HCT116 (cell line): Measurements from ENCODE around the gene C2orf74. TPM values are rescaled to one million over a fixed set of nuclear protein-coding genes. Genes with fewer than 3 reads are reported as not detected.

ENCODE experiments used
- ATAC-seq: fragments of 200-7000 bp; cut with Tn5 transposase; 2 replicates; pipeline ENCODE4 v1.9.1; 2020; ENCODE audit warnings: mild to moderate bottlenecking, moderate library complexity
- Bru-seq: library from RNA; stranded (reverse); fragments of 400-500 nt; gene quantifications from one replicate; lab custom pipeline; 2021; lab: Mats Ljungman, UMichigan
- BruChase-seq, 2 experiments: library from RNA; stranded (reverse); fragments of 400-500 nt; gene quantifications; one replicate each; lab custom pipeline; 2021; lab: Mats Ljungman, UMichigan
- BruUV-seq: library from RNA; stranded (reverse); fragments of 400-500 nt; replicated peaks from 2 replicates; lab custom pipeline; 2021; lab: Mats Ljungman, UMichigan
- CTCF ChIA-PET: fragments of 300-600 bp; sonication (Branson Sonifier 250); formaldehyde crosslinking; loops from one replicate; lab custom pipeline; 2021; ENCODE audit warnings: antibody characterized with exemption; lab: Charles Lee
- POLR2A ChIA-PET: fragments of 300-600, 350-600 bp; sonication (Branson Sonifier 250); formaldehyde crosslinking; loops from one replicate; lab custom pipeline; 2021; ENCODE audit warnings: antibody characterized with exemption; lab: Charles Lee
- RAD21 ChIA-PET, 2 experiments: fragments of 300-600 bp; sonication (Branson Sonifier 250); formaldehyde crosslinking; loops; one replicate each; lab custom pipeline; 2023; ENCODE audit warnings: low total read pairs in 2 of 2; ENCODE audit not compliant: uncharacterized antibody in 2 of 2, unreplicated experiment in 2 of 2, low non-redundant PET in 1 of 2; lab: Charles Lee
- DNase-seq: peaks from one replicate; pipeline ENCODE4 v3.0.0-alpha.2; 2010; ENCODE audit warnings: low read depth, low spot score
- H2AFZ ChIP-seq: fragments of 200-600 bp; shearing (Covaris generic), sonication (generic); 2 replicates; pipeline ENCODE4 v1.6.1; 2017; ENCODE audit warnings: low read depth, mixed run types, mixed read lengths, antibody characterized with exemption, low read length; ENCODE audit not compliant: poor library complexity, severe bottlenecking
- H3K27ac ChIP-seq: 2 replicates; pipeline ENCODE4 v1.5.1; 2012; ENCODE audit warnings: low read depth, low read length
- H3K27me3 ChIP-seq: fragments of 200-600 bp; sonication (generic); 2 replicates; pipeline ENCODE4 v1.6.1; 2016; ENCODE audit warnings: mixed run types, low read length, mixed read lengths; ENCODE audit not compliant: insufficient read depth
- H3K36me3 ChIP-seq, 2 experiments: fragments of 200-500 bp in 1 of 2; fragments of 200-600 bp in 1 of 2; sonication (Bioruptor generic) in 1 of 2; sonication (generic) in 1 of 2; 2 replicates each; pipeline versions ENCODE4 v1.5.1 to v1.6.1; 2014 to 2016; ENCODE audit warnings: low read length in 2 of 2, inconsistent platforms in 1 of 2, mixed read lengths in 1 of 2, mixed run types in 1 of 2; ENCODE audit not compliant: insufficient read depth in 2 of 2, control insufficient read depth in 1 of 2
- H3K4me1 ChIP-seq, 2 experiments: fragments of 200-600 bp in 1 of 2; sonication (generic) in 1 of 2; 2 replicates each; pipeline versions ENCODE4 v1.5.1 to v1.6.1; 2012 to 2017; ENCODE audit warnings: low read length in 2 of 2, inconsistent platforms in 1 of 2, mild to moderate bottlenecking in 1 of 2, mixed read lengths in 1 of 2, mixed run types in 1 of 2, moderate library complexity in 1 of 2; ENCODE audit not compliant: insufficient read depth in 2 of 2, control insufficient read depth in 1 of 2
- H3K4me2 ChIP-seq: fragments of 200-600 bp; sonication (generic); 2 replicates; pipeline ENCODE4 v1.6.1; 2017; ENCODE audit warnings: mixed run types, low read length, mixed read lengths
- H3K4me3 ChIP-seq, 2 experiments: fragments of 200-600 bp in 1 of 2; sonication (generic) in 1 of 2; replicated peaks in 1 of 2; 2 replicates each; pipeline ENCODE4 v1.5.1; 2011 to 2016; ENCODE audit warnings: low read length in 2 of 2, control low read depth in 1 of 2, low read depth in 1 of 2, mild to moderate bottlenecking in 1 of 2, mixed read lengths in 1 of 2, mixed run types in 1 of 2
- H3K79me2 ChIP-seq: fragments of 200-600 bp; sonication (generic); 2 replicates; pipeline ENCODE4 v1.6.1; 2017; ENCODE audit warnings: mild to moderate bottlenecking, mixed run types, low read length, moderate library complexity, mixed read lengths; ENCODE audit not compliant: insufficient read depth
- H3K9ac ChIP-seq: fragments of 200-600 bp; sonication (generic); 2 replicates; pipeline ENCODE4 v1.6.1; 2016; ENCODE audit warnings: low read length, mixed read lengths
- H3K9me2 ChIP-seq: fragments of 200-600 bp; sonication (generic), shearing (Covaris generic); 2 replicates; pipeline ENCODE4 v1.6.1; 2017; ENCODE audit warnings: mixed run types, mild to moderate bottlenecking, moderate library complexity; ENCODE audit not compliant: insufficient read depth
- H3K9me3 ChIP-seq, 2 experiments: fragments of 200-500 bp in 1 of 2; fragments of 200-600 bp in 1 of 2; sonication (Bioruptor generic) in 1 of 2; sonication (generic) in 1 of 2; 2 replicates each; pipeline ENCODE4 v1.6.1; 2014 to 2017; ENCODE audit warnings: low read length in 2 of 2, mixed read lengths in 2 of 2, inconsistent platforms in 1 of 2, low read depth in 1 of 2, mild to moderate bottlenecking in 1 of 2, mixed run types in 1 of 2, moderate library complexity in 1 of 2; ENCODE audit not compliant: control insufficient read depth in 1 of 2, insufficient read depth in 1 of 2
- H4K20me1 ChIP-seq: fragments of 200-600 bp; sonication (generic), shearing (Covaris generic); 2 replicates; pipeline ENCODE4 v1.6.1; 2017; ENCODE audit warnings: mixed run types, mild to moderate bottlenecking, moderate library complexity; ENCODE audit not compliant: insufficient read depth
- ATF3 ChIP-seq: IDR thresholded peaks from 2 replicates; pipeline ENCODE4 v1.6.1; 2012
- CBX3 ChIP-seq: IDR thresholded peaks from 2 replicates; pipeline ENCODE4 v1.6.1; 2012; ENCODE audit warnings: low read depth
- EGR1 ChIP-seq: IDR thresholded peaks from 2 replicates; pipeline ENCODE4 v1.6.1; 2012; ENCODE audit warnings: low read depth
- EZH2 ChIP-seq: fragments of 200-600 bp; sonication (generic); IDR thresholded peaks from 2 replicates; pipeline ENCODE4 v1.6.1; 2017; ENCODE audit warnings: antibody characterized with exemption, mixed run types
- EZH2phosphoT487 ChIP-seq: fragments of 200-600 bp; IDR thresholded peaks from 2 replicates; pipeline ENCODE4 v1.6.1; 2018; ENCODE audit warnings: antibody characterized with exemption, borderline replicate concordance
- JUND ChIP-seq: IDR thresholded peaks from 2 replicates; pipeline ENCODE4 v1.6.1; 2012
- POLR2AphosphoS5 ChIP-seq: IDR thresholded peaks from 2 replicates; pipeline ENCODE4 v1.6.1; 2011; ENCODE audit warnings: mild to moderate bottlenecking, low read depth, low read length, moderate library complexity
- SIN3A ChIP-seq: IDR thresholded peaks from 2 replicates; pipeline ENCODE4 v1.6.1; 2012; ENCODE audit warnings: low read depth
- SP1 ChIP-seq: IDR thresholded peaks from 2 replicates; pipeline ENCODE4 v1.6.1; 2012; ENCODE audit warnings: low read depth
- TCF7L2 ChIP-seq: IDR thresholded peaks from 2 replicates; pipeline ENCODE4 v1.7.0; 2011; ENCODE audit warnings: borderline replicate concordance, inconsistent platforms; ENCODE audit not compliant: insufficient read depth, insufficient read length; ENCODE audit errors: extremely low read depth
- YY1 ChIP-seq: IDR thresholded peaks from 2 replicates; pipeline ENCODE4 v1.6.1; 2011; ENCODE audit warnings: low read length, low read depth, moderate library complexity, mild to moderate bottlenecking; ENCODE audit not compliant: insufficient replicate concordance; ENCODE audit errors: extremely low read depth
- ZFX ChIP-seq: fragments of 450-650 bp; IDR thresholded peaks from 2 replicates; pipeline ENCODE4 v1.6.1; 2017
- ZNF274 ChIP-seq: fragments of 200-500 bp; sonication (Bioruptor generic); IDR thresholded peaks from 2 replicates; pipeline ENCODE4 v1.6.1; 2014; ENCODE audit warnings: mild to moderate bottlenecking, low read depth, low read length, inconsistent platforms
- intact Hi-C: fragments of 100-400 bp; cut with micrococcal nuclease; formaldehyde crosslinking; loops from 2 replicates; pipeline ENCODE4 v1.10.0; 2022
- long read RNA-seq: library from polyadenylated mRNA; unstranded; transcript quantifications from one replicate; pipeline ENCODE4 v2.0.0, GENCODE V29; 2021; ENCODE audit not compliant: unreplicated experiment
- polyA plus RNA-seq: library from polyadenylated mRNA; unstranded; fragments of >200 nt; gene quantifications from 2 replicates; pipeline ENCODE4 v1.2.1, GENCODE V29; 2012; ENCODE audit warnings: missing spikeins
- total RNA-seq: library from RNA; stranded (reverse); gene quantifications from one replicate; pipeline ENCODE4 v1.2.1, GENCODE V29; 2021; ENCODE audit not compliant: unreplicated experiment
- TF ChIP-seq, protein P1 (sequence below): IDR thresholded peaks from 2 replicates; pipeline ENCODE4 v1.6.1; 2012; ENCODE audit warnings: low read depth
- TF ChIP-seq, protein P2 (sequence below): IDR thresholded peaks from 2 replicates; pipeline ENCODE4 v1.6.1; 2011; ENCODE audit warnings: mild to moderate bottlenecking, low read length, moderate library complexity; ENCODE audit not compliant: insufficient replicate concordance; ENCODE audit errors: extremely low read depth

Gene C2orf74
- not detected for total RNA-seq
- polyA plus RNA-seq = 0.12 TPM in 1 of 2 replicates, not detected in the other
- percentile 36 among the genes with signal in this experiment for Bru-seq, nascent RNA
- not detected for BruChase-seq, experiment 1, labeled RNA remaining after a 6-hour chase
- BruChase-seq, experiment 2, labeled RNA remaining after a 2-hour chase = percentile 31 among the genes with signal in this experiment
- long read RNA-seq = 0 reads

DNA sequence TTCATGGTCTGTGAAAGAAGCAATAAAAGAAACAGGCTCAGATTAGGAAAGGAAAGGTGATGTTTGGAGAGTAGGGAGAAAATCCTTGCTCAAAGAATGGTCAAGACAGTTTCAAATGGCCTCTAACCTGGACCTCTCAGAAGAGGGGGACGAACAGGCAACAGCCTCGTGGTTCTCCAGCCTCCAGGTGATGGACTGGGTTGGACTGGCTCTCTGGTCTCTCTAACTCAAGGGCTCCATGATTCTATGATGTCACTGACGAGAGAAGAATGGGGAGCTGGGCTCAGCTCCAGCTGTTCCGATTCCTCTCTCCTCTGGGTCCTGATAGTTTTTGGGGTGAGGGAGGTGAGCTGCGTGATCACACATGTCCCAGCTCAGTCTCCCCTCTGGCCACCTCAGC, at the start of gene C2orf74:
Gene C2orf74 (plus strand): TSS at position 301 of the 400 bp plus-strand sequence. CDS start 327 bp downstream, outside the sequence.
- no TSS peak for BruUV-seq
- H3K4me3 ChIP-seq = no peak within 1 kb of the TSS
- intact Hi-C loops = no loop called here

DNA sequence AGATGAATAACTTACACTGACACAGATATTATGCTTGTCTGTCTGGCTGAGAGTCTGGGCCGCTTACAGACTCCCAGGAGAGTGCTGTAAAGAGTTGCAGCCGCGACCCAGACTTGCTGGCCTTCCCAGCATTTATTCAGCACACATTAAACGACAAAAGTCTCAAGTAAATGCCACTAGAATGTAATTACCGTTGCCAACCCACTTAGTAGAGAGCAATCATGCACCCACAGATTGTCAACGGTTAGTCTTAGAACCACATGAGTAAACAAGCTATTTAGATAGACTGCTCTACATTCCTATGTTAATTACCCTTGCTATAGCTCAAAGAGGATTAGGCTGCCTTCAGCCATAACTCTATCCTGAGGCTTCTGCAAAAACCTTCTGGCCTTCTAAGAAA, 47.8 kb upstream of the C2orf74 start:
- ChIA-PET CTCF (no interaction called here), RAD21 (no interaction called here), POLR2A (no interaction called here)
- Histone ChIP-seq H3K4me2 (no peak overlapping the region), H3K4me1 (no peaks in the 10 kb centered on the region), H3K9me2 (no peaks in the 10 kb centered on the region), H3K9me3 (no peaks in the 10 kb centered on the region), H3K27ac (no peak overlapping the region), H4K20me1 (no peaks in the 10 kb centered on the region), H2AFZ (no peak overlapping the region), H3K79me2 (no peaks in the 10 kb centered on the region), H3K9ac (no peak overlapping the region), H3K27me3 (no peaks in the 10 kb centered on the region), H3K36me3 (no peaks in the 10 kb centered on the region), H3K4me3 (no peak overlapping the region)
- ATAC-seq = no peak
- no TSS peak for BruUV-seq
- intact Hi-C loops = no loop called here
- no peak for DNase-seq
- TF ChIP-seq EZH2phosphoT487 = no peak
- TF ChIP-seq, protein P1, sequence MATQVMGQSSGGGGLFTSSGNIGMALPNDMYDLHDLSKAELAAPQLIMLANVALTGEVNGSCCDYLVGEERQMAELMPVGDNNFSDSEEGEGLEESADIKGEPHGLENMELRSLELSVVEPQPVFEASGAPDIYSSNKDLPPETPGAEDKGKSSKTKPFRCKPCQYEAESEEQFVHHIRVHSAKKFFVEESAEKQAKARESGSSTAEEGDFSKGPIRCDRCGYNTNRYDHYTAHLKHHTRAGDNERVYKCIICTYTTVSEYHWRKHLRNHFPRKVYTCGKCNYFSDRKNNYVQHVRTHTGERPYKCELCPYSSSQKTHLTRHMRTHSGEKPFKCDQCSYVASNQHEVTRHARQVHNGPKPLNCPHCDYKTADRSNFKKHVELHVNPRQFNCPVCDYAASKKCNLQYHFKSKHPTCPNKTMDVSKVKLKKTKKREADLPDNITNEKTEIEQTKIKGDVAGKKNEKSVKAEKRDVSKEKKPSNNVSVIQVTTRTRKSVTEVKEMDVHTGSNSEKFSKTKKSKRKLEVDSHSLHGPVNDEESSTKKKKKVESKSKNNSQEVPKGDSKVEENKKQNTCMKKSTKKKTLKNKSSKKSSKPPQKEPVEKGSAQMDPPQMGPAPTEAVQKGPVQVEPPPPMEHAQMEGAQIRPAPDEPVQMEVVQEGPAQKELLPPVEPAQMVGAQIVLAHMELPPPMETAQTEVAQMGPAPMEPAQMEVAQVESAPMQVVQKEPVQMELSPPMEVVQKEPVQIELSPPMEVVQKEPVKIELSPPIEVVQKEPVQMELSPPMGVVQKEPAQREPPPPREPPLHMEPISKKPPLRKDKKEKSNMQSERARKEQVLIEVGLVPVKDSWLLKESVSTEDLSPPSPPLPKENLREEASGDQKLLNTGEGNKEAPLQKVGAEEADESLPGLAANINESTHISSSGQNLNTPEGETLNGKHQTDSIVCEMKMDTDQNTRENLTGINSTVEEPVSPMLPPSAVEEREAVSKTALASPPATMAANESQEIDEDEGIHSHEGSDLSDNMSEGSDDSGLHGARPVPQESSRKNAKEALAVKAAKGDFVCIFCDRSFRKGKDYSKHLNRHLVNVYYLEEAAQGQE = no peak
- no peak for TF ChIP-seq SIN3A
- TF ChIP-seq TCF7L2 = no peak
- no peak for TF ChIP-seq ZNF274
- TF ChIP-seq, protein P2, sequence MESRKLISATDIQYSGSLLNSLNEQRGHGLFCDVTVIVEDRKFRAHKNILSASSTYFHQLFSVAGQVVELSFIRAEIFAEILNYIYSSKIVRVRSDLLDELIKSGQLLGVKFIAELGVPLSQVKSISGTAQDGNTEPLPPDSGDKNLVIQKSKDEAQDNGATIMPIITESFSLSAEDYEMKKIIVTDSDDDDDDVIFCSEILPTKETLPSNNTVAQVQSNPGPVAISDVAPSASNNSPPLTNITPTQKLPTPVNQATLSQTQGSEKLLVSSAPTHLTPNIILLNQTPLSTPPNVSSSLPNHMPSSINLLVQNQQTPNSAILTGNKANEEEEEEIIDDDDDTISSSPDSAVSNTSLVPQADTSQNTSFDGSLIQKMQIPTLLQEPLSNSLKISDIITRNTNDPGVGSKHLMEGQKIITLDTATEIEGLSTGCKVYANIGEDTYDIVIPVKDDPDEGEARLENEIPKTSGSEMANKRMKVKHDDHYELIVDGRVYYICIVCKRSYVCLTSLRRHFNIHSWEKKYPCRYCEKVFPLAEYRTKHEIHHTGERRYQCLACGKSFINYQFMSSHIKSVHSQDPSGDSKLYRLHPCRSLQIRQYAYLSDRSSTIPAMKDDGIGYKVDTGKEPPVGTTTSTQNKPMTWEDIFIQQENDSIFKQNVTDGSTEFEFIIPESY = no peak
- TF ChIP-seq POLR2AphosphoS5 = no peak
- no peak for TF ChIP-seq EZH2
- TF ChIP-seq CBX3 = no peak
- TF ChIP-seq EGR1 = no peak
- no peak for TF ChIP-seq ZFX
- TF ChIP-seq YY1 = no peak
- TF ChIP-seq ATF3 = no peak
- TF ChIP-seq JUND = no peak

More for the DNA sequence above, at the start of gene C2orf74:
- ChIA-PET POLR2A (no interaction called here), RAD21 (no interaction called here)
- Histone ChIP-seq H2AFZ (no peak within 1 kb of the TSS), H3K79me2 (no peaks in the 10 kb centered on the region), H4K20me1 (no peaks in the 10 kb centered on the region)
- no peak for TF ChIP-seq SP1
- TF ChIP-seq SIN3A = no peak
- TF ChIP-seq, all 23 proteins: peak for 0
- Histone ChIP-seq H3K4me2 (no peak within 1 kb of the TSS), H3K9ac (no peak within 1 kb of the TSS), H3K9me3 (no peaks in the 10 kb centered on the region), H3K9me2 (no peaks in the 10 kb centered on the region), H3K36me3 (no peaks in the 10 kb centered on the region), H3K4me1 (no peaks in the 10 kb centered on the region), H3K27ac (no peak within 1 kb of the TSS), H3K27me3 (no peaks in the 10 kb centered on the region)
- DNase-seq = no peak
- no peak for ATAC-seq
- CTCF ChIA-PET = no interaction called here
